HG03558 (cell line): Measurements from ENCODE around the gene UBA6.
A peak's percentile ranks its signal among the peaks of the same experiment; 100 is the strongest.
"Not testable (repeated sequence)": the region's sequence is repeated elsewhere in the genome, so short reads cannot be mapped to it uniquely, and the experiment has no call there.

ENCODE experiments used
- ATAC-seq: cut with Tn5 transposase; IDR thresholded peaks from one replicate; pipeline ENCODE4 v1.9.1; 2021; ENCODE audit warnings: moderate number of reproducible peaks; ENCODE audit not compliant: unreplicated experiment; ENCODE audit errors: extremely low read depth

The UBA6 gene

GRCh38 chr4:67714955-67715354 is 14.0 kb upstream of the UBA6 start:
- no peak for ATAC-seq

DNA sequence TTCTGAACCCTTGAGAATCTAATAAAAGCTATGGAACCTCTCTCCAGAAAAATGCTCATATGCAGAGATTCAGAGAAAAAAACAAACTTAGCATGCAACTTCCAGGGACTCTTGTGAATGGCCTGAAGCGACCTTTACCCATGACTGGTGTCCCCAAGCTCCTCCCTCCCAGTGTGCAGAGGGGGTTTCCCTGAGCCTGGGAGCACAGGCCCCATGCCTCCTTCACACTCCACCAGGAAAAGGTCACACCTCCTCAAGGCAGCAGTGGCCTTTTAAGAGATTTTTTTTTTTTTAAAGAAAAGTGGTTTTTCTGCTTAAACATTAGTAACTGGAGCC is 13.3 kb upstream of the UBA6 start:
- ATAC-seq: peak; percentile 42

GRCh38 chr4:67713529-67714247 is 12.7 kb upstream of the UBA6 start:
- ATAC-seq: no peak

DNA sequence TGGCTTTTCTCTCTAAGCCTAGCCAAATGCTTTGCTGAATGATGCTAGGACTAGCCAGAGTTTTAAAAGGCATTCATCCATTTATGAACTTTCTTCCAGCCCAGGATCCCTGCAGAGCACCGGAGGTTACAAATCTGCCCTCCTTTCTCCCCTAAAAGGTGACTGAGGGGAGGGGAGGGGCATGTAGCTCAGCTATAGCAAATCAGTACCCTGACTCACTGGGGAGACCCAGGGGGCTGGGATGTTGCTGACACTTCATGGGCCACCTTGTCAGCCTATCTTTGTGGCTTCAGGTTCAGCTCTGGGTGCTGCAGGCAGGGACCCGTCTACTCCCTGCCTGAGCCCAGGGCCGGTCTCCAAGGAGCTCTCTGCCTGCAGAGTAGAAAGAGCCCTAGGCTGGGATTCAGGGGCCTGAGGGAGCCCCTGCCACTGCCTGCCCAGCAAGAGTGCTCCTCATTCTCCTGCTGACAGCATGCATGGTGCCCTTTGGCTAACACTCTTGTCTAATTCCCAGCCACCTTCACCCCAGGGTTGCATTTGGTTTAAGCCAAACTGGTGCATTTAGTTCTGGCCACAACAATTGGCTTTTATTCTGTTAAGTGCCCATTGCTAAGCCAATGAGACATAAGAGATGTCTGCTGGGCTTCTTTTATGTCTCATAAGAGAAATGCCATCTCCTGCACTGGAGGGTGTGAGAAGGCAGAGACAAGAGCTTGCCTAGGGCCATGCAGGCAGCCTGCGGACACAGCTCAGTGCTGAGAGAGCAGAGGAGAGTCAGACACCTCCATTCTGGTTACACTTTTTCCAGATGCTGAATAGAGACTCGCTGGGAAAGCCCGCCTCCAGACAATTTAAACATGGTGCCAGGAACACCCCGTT is 11.9 kb upstream of the UBA6 start:
- no peak for ATAC-seq

DNA sequence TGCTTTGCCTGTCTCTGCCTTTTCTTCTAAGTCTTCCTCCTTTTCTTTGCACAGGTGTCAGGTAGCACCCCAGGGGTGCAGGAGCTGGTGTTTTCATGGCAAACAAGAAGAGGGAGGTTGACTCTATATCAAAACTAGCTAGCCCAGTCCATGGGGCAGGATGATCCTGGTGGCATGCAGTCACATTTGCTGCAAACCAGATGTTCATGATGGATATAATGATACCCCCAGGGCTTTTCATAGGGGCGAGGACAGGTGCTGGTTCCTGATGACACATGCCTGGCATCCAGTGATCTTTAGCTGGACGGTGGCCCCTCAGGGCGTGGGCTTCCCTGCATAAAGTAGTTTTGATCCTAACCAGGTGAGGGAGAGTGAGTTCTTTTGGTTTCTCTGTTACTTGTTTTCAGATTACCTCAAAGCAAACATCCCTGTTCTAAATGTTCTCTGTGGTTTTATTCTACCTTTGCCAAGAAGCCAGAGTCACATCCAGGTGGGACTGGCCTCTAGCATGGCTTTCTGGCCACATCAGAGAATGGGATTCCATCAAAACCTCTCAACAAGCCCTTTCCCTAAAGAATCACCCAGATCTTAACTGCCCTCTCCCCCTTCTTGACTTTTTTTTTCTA is 11.2 kb upstream of the UBA6 start:
- ATAC-seq: no peak

GRCh38 chr4:67706682-67707081 is 5.7 kb upstream of the UBA6 start:
- ATAC-seq: not testable (repeated sequence)

DNA sequence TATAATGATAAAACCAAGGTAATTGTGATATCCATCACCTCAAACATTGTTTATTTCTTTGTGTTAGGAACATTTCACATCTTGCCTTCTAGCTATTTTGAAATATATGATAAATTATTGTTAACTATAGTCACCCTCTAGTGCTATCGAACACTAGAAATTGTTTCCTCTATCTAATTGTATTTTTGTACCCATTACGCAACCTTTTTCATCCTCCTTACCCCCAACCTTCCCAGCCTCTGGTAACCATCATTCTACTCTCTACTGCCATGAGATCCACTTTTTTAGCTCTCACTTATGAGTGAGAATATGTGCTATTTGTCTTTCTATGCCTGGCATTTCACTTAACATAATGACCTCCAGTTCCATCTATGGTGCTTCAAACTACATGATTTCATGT is 3.9 kb upstream of the UBA6 start:
- no peak for ATAC-seq

- ATAC-seq: no peak
Observed at GRCh38 chr4:67702166-67702565, 1.2 kb upstream of the UBA6 start.

- ATAC-seq: no peak
Observed at GRCh38 chr4:67701517-67701850, 529 bp upstream of the UBA6 start.

GRCh38 chr4:67700116-67700737 is 728 bp downstream of the UBA6 start:
- no peak for ATAC-seq

- ATAC-seq: no peak
Observed at GRCh38 chr4:67699603-67700002, 1.4 kb downstream of the UBA6 start.

DNA sequence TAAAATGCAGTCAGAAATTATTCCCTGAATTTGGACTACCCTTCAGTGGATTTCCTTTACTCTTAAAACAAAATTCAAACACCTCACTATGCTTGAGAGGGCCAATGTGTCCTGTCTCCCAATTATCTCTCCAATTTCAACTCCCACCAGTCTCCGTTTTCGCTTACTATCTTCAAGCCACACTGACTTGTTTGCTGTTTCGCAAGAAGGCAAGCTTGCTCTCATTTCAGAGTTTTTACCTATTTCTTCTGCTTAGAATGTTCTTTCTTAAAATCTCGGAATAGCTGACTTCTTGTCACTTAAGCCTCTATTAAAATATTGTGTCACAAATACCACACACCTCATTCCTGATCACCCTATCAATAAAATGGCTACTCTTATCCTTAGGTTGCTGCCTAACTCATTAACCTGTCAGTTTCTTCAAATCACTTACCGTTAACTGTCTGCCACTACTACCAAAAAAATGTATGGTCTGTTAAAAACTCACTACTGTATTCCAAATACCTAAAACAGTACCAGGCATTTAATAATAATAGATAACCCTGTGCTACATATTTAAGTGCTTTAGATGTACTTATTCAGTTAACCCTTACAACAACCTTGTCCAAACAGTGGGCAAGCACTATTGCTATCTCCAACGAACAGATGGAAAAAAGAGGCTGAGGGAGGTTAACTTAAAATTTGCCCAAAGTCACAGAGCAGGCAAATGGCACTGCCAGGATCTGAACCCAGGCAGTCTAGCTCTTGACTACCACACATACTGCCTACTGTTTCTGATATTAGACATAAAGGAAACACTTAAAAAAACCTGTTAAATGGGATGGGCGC is 2.9 kb downstream of the UBA6 start:
- no peak for ATAC-seq

- ATAC-seq: no peak
Observed at GRCh38 chr4:67696061-67696460, 4.9 kb downstream of the UBA6 start.

DNA sequence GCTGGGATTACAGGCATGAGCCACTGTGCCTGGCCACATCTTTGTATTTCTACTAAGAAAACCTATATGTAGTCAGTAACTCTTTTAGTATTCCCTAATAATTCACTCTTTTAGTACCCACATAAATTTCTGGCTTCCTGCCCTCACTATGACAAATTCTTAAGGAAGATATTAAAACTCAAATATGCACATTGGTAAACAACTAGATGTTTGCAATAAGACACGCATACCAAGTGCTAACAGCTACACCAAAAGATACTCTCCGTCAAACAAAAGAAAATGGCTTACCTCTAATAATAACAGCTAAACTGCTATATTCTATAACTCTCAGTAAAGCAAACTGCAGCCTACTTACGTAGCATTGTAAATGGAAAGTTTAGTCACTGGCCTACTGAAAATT is 6.3 kb downstream of the UBA6 start:
- ATAC-seq: no peak

DNA sequence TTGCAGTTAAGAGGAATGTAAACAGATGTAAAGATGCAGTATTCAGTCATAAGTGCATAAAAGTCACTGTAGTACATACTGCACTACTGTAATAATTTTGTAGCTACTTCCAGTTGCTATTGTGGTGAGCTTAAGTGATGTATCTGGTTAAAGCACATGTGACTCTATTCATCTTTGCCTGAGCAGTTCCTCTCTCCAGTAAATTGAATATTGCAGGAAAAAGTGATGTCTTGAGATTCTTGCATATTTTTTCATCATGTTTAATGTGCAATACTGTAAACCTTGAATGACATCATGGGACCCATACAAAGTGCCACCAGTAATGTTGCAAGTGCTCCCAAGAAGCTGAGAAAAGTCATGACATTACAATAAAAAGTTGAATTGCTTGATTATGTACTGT is 9.6 kb downstream of the UBA6 start:
- no peak for ATAC-seq

- ATAC-seq: no peak
Observed at GRCh38 chr4:67687636-67688035, 13.3 kb downstream of the UBA6 start.

DNA sequence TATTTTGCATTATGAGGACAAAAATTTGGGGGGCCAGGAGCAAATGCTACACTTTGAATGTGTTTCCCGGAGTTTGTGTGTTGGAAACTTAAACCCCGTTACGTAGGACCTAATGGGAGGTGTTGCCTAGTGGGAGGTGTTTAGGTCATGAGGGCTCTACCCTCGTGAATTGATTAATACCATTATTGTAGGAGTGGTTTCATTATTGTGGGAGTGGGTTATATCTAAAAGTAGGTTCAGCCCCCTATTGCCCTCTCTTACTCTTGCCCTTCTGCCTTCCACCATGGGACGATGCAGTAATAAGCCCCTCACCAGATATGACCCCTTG is 15.5 kb downstream of the UBA6 start:
- no peak for ATAC-seq

DNA sequence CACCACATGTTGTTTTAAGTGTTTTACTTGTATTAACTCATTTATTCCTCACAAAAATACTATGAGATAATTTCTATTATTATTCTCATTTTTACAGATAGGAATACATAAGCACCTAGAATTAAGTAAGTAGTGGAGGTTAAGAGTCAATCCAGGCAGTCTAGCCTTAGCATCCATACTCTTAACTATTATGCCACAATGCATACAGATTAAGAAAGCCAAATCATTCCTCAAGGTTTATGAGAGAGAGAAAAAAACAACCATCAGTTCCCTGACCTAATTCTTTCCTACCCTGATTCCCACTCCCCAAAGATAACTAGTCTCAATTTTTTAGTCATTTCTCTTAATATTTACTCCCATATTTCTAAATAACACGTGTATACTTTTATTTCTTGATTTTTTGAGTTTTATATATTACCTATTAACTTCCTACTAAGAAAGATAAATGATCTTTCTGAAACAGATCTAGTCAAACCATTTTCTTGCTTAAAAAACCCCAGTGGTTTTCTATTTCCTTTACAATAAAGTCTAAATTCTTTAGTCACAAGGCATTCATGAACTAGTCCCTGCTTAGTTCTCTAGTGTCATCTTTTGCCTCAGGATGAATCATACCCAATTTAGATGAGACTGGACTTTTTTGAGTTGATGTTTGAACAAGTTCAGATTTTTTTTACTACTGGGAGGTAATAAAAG is 16.0 kb downstream of the UBA6 start:
- no peak for ATAC-seq

GRCh38 chr4:67682266-67682665 is 18.7 kb downstream of the UBA6 start:
- ATAC-seq: no peak
